Keratinocyte (primary cell): ENCODE measurements around the gene SEC14L1. TPM values are rescaled to one million over a fixed set of nuclear protein-coding genes. Genes with fewer than 3 reads are reported as not detected.

Experiments used
- DNase-seq: peaks from one replicate; pipeline ENCODE4 v3.0.0-alpha.2; 2011; ENCODE audit warnings: low read depth, missing footprints, low spot score
- FAIRE-seq: peaks from 2 replicates; lab custom pipeline; 2011; peaks lifted over from hg19 to GRCh38; lab: Jason Lieb, UNC
- H2AFZ ChIP-seq: 2 replicates; pipeline ENCODE4 v1.6.0; 2012; ENCODE audit warnings: low read length, control low read depth, inconsistent platforms; ENCODE audit not compliant: control insufficient read depth
- H3K27ac ChIP-seq: 2 replicates; pipeline ENCODE4 v1.5.1; 2011; ENCODE audit warnings: low read length; ENCODE audit not compliant: control insufficient read depth, insufficient read depth
- H3K27me3 ChIP-seq: 3 replicates; pipeline ENCODE4 v1.6.0; 2011; ENCODE audit warnings: low read length; ENCODE audit not compliant: control insufficient read depth, insufficient read depth; ENCODE audit errors: extremely low read depth
- H3K36me3 ChIP-seq, 2 experiments: 2 replicates in 1 of 2; 3 replicates in 1 of 2; pipeline ENCODE4 v1.5.1; 2011; ENCODE audit warnings: low read length in 2 of 2, mild to moderate bottlenecking in 1 of 2; ENCODE audit not compliant: control insufficient read depth in 2 of 2, insufficient read depth in 2 of 2; ENCODE audit errors: extremely low read depth in 1 of 2
- H3K4me1 ChIP-seq: 3 replicates; pipeline ENCODE4 v1.5.1; 2011; ENCODE audit warnings: low read length; ENCODE audit not compliant: control insufficient read depth, insufficient read depth; ENCODE audit errors: extremely low read depth
- H3K4me2 ChIP-seq: 3 replicates; pipeline ENCODE4 v1.6.0; 2011; ENCODE audit warnings: low read depth, low read length; ENCODE audit not compliant: control insufficient read depth, insufficient read depth; ENCODE audit errors: extremely low read depth
- H3K4me3 ChIP-seq, 3 experiments: fragments of 200-600 bp in 1 of 3; sonication (generic) in 1 of 3; 2 replicates in 2 of 3; 3 replicates in 1 of 3; pipeline ENCODE4 v1.5.1; 2011 to 2016; ENCODE audit warnings: low read length in 3 of 3, mild to moderate bottlenecking in 3 of 3, control low read depth in 2 of 3, inconsistent platforms in 1 of 3, low read depth in 1 of 3, mixed read lengths in 1 of 3, mixed run types in 1 of 3, moderate library complexity in 1 of 3; ENCODE audit not compliant: control insufficient read depth in 2 of 3, insufficient read depth in 2 of 3; ENCODE audit errors: extremely low read depth in 1 of 3
- H3K79me2 ChIP-seq: 2 replicates; pipeline ENCODE4 v1.6.0; 2012; ENCODE audit warnings: low read length; ENCODE audit not compliant: control insufficient read depth, insufficient read depth
- H3K9ac ChIP-seq: 3 replicates; pipeline ENCODE4 v1.6.0; 2011; ENCODE audit warnings: low read length; ENCODE audit not compliant: control insufficient read depth, insufficient read depth; ENCODE audit errors: extremely low read depth
- H3K9me1 ChIP-seq: 3 replicates; pipeline ENCODE4 v1.6.0; 2011; ENCODE audit warnings: low read length; ENCODE audit not compliant: control insufficient read depth, insufficient read depth; ENCODE audit errors: extremely low read depth
- H3K9me3 ChIP-seq: 2 replicates; pipeline ENCODE4 v1.5.1; 2012; ENCODE audit warnings: low read depth, low read length; ENCODE audit not compliant: control insufficient read depth
- H4K20me1 ChIP-seq: 3 replicates; pipeline ENCODE4 v1.6.0; 2011; ENCODE audit warnings: low read length; ENCODE audit not compliant: control insufficient read depth, insufficient read depth; ENCODE audit errors: extremely low read depth
- EZH2 ChIP-seq: IDR thresholded peaks from one replicate; pipeline ENCODE4 v1.6.1; 2012; ENCODE audit warnings: inconsistent platforms, mild to moderate bottlenecking, low read length, moderate library complexity
- dilution Hi-C: fragments of 300-500 bp; cut with MboI; formaldehyde crosslinking; loops from one replicate; pipeline ENCODE4 v1.7.0; 2020; ENCODE audit warnings: low sequenced_read_pairs; ENCODE audit not compliant: extremely low pct_ligation_motif_present
- polyA plus RNA-seq, 5 experiments: library from polyadenylated mRNA; depleted of rRNA in 3 of 5; stranded (reverse) in 3 of 5; stranded (forward) in 1 of 5; unstranded in 1 of 5; fragments of >200 nt; gene quantifications; 1 replicate in 1 of 5; 2 replicates in 3 of 5; 3 replicates in 1 of 5; pipeline versions ENCODE4 v1.2.1 to v1.2.3, GENCODE V29; 2011 to 2012; ENCODE audit warnings: missing spikeins in 2 of 5, low read depth in 1 of 5, low replicate concordance in 1 of 5
- TF ChIP-seq, protein P1 (sequence below), 3 experiments: IDR thresholded peaks in 1 of 3; conservative IDR thresholded peaks in 1 of 3; optimal IDR thresholded peaks in 1 of 3; 2 replicates in 2 of 3; 3 replicates in 1 of 3; pipeline versions ENCODE3 to v1.5.1; 2011; ENCODE audit warnings: low read length in 3 of 3, mild to moderate bottlenecking in 3 of 3, moderate library complexity in 2 of 3, control low read depth in 1 of 3, inconsistent platforms in 1 of 3; ENCODE audit not compliant: insufficient read depth in 2 of 3; ENCODE audit errors: extremely low read depth in 1 of 3

Gene SEC14L1
- polyA plus RNA-seq, 1 donor (not counting 4 experiments of a cell fraction or from before 2014, with no cell fraction given), result 35.6 TPM

GRCh38 chr17:77185137-77185536 lies 44.4 kb downstream of the SEC14L1 start:
- Histone ChIP-seq H3K9ac (no peak overlapping the region), H3K4me2 (no peak overlapping the region), H3K9me3 (no peaks in the 10 kb centered on the region), H3K36me3 (peaks cover 0 to 2% of the 10 kb centered on the region in 2 experiments), H3K79me2 (peaks cover 94% of the 10 kb centered on the region), H3K27me3 (no peaks in the 10 kb centered on the region), H3K27ac (no peak overlapping the region), H3K4me1 (no peaks in the 10 kb centered on the region), H2AFZ (no peak overlapping the region), H3K4me3 (no peak overlapping the region), H4K20me1 (peaks cover 5% of the 10 kb centered on the region), H3K9me1 (no peaks in the 10 kb centered on the region)
- DNase-seq (no peak), FAIRE-seq (no peak)
- dilution Hi-C loops, result no loop called here
- TF ChIP-seq EZH2, result no peak
- TF ChIP-seq, protein P1, sequence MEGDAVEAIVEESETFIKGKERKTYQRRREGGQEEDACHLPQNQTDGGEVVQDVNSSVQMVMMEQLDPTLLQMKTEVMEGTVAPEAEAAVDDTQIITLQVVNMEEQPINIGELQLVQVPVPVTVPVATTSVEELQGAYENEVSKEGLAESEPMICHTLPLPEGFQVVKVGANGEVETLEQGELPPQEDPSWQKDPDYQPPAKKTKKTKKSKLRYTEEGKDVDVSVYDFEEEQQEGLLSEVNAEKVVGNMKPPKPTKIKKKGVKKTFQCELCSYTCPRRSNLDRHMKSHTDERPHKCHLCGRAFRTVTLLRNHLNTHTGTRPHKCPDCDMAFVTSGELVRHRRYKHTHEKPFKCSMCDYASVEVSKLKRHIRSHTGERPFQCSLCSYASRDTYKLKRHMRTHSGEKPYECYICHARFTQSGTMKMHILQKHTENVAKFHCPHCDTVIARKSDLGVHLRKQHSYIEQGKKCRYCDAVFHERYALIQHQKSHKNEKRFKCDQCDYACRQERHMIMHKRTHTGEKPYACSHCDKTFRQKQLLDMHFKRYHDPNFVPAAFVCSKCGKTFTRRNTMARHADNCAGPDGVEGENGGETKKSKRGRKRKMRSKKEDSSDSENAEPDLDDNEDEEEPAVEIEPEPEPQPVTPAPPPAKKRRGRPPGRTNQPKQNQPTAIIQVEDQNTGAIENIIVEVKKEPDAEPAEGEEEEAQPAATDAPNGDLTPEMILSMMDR (optimal IDR thresholded peaks at IDR 0.05 in 1 of 3, IDR thresholded peaks at IDR 0.05 in 1 of 3, conservative IDR thresholded peaks at IDR 0.05 in 1 of 3; ENCODE audit: extremely low read depth in 1 of 3, insufficient read depth in 2 of 3, low read length in 3 of 3), result no peak

GRCh38 chr17:77186141-77186604 lies 45.4 kb downstream of the SEC14L1 start:
- Histone ChIP-seq H3K9ac (no peak overlapping the region), H3K9me1 (no peaks in the 10 kb centered on the region), H3K4me1 (no peaks in the 10 kb centered on the region), H3K4me2 (no peak overlapping the region), H3K4me3 (no peak overlapping the region), H3K27ac (no peak overlapping the region), H3K36me3 (peaks cover 5 to 6% of the 10 kb centered on the region in 2 experiments), H4K20me1 (peaks cover 2% of the 10 kb centered on the region), H2AFZ (no peak overlapping the region), H3K27me3 (no peaks in the 10 kb centered on the region), H3K9me3 (no peaks in the 10 kb centered on the region), H3K79me2 (peaks cover 90% of the 10 kb centered on the region)
- FAIRE-seq, result no peak
- TF ChIP-seq, protein P1 (optimal IDR thresholded peaks at IDR 0.05 in 1 of 3, IDR thresholded peaks at IDR 0.05 in 1 of 3, conservative IDR thresholded peaks at IDR 0.05 in 1 of 3; ENCODE audit: extremely low read depth in 1 of 3, insufficient read depth in 2 of 3, low read length in 3 of 3), result no peak
- TF ChIP-seq EZH2, result no peak
- DNase-seq, result no peak
- dilution Hi-C loops, result no loop called here
